ENCODE data around the gene SHISA7.

- TF ChIP-seq CTCF (conservative IDR thresholded peaks at IDR 0.05; ENCODE audit: low read length) (no peak), EZH2phosphoT487 (IDR thresholded peaks at IDR 0.05; ENCODE audit: borderline replicate concordance) (no peak)
Measured at GRCh38 chr19:55434356-55434919, 8.7 kb downstream of the SHISA7 start.
